GM12878 (cell line): ENCODE measurements around the gene ZDHHC14. TPM values are rescaled to one million over a fixed set of nuclear protein-coding genes. Genes with fewer than 3 reads are reported as not detected.

Source experiments
- ATAC-seq: fragments of 200-7000 bp; cut with Tn5 transposase; 3 replicates; pipeline ENCODE4 v1.9.1; 2020; ENCODE audit warnings: mild to moderate bottlenecking, moderate library complexity
- BruUV-seq: library from RNA; stranded (reverse); fragments of 400-500 nt; replicated peaks from 2 replicates; lab custom pipeline; 2021; lab: Mats Ljungman, UMichigan
- CTCF ChIA-PET: fragments of 300-600 bp; sonication (Branson Sonifier 250); formaldehyde crosslinking; extraction: SDS; loops from one replicate; lab custom pipeline; 2021; ENCODE audit warnings: inconsistent platforms; lab: Yijun Ruan, JAX
- POLR2A ChIA-PET: fragments of 350-600 bp; formaldehyde crosslinking; extraction: SDS; loops from one replicate; lab custom pipeline; 2021; ENCODE audit warnings: inconsistent platforms; lab: Charles Lee
- RAD21 ChIA-PET: fragments of 300-600 bp; sonication (Branson Sonifier 250); formaldehyde crosslinking; loops from one replicate; lab custom pipeline; 2023; ENCODE audit warnings: antibody characterized with exemption; ENCODE audit not compliant: unreplicated experiment; lab: Charles Lee
- SMC1A ChIA-PET: fragments of 300-600 bp; sonication (Branson Sonifier 250); formaldehyde crosslinking; loops from one replicate; lab custom pipeline; 2023; ENCODE audit not compliant: unreplicated experiment, uncharacterized antibody; lab: Charles Lee
- DNase-seq: peaks from one replicate; pipeline ENCODE4 v3.0.0-alpha.2; 2011; ENCODE audit warnings: low read depth, low spot score
- FAIRE-seq: peaks from 3 replicates; lab custom pipeline; 2011; peaks lifted over from hg19 to GRCh38; lab: Jason Lieb, UNC
- H2AFZ ChIP-seq: 2 replicates; pipeline ENCODE4 v1.6.0; 2011; ENCODE audit warnings: low read depth, low read length, control low read depth; ENCODE audit not compliant: control insufficient read depth
- H3K27ac ChIP-seq: 2 replicates; pipeline ENCODE4 v1.5.1; 2011; ENCODE audit warnings: control low read depth; ENCODE audit not compliant: control insufficient read depth, insufficient read depth
- H3K27me3 ChIP-seq, 2 experiments: replicated peaks in 1 of 2; 2 replicates each; pipeline versions ENCODE4 v1.6.0 to v1.6.1; 2011; ENCODE audit warnings: low read length in 1 of 2; ENCODE audit not compliant: control insufficient read depth in 2 of 2, insufficient read depth in 2 of 2
- H3K36me3 ChIP-seq, 2 experiments: 2 replicates each; pipeline ENCODE4 v1.5.1; 2011; ENCODE audit warnings: low read length in 1 of 2; ENCODE audit not compliant: control insufficient read depth in 2 of 2, insufficient read depth in 2 of 2
- H3K4me1 ChIP-seq: 2 replicates; pipeline ENCODE4 v1.6.1; 2011; ENCODE audit warnings: mild to moderate bottlenecking, low read length, moderate library complexity, mixed read lengths; ENCODE audit not compliant: control insufficient read depth, insufficient read depth
- H3K4me2 ChIP-seq: 2 replicates; pipeline ENCODE4 v1.6.0; 2011; ENCODE audit warnings: control low read depth; ENCODE audit not compliant: control insufficient read depth, insufficient read depth
- H3K4me3 ChIP-seq: fragments of 200-600 bp; sonication (generic); 2 replicates; pipeline ENCODE4 v1.5.1; 2016
- H3K79me2 ChIP-seq: 2 replicates; pipeline ENCODE4 v1.6.0; 2011; ENCODE audit warnings: low read length; ENCODE audit not compliant: control insufficient read depth, insufficient read depth
- H3K9ac ChIP-seq: 2 replicates; pipeline ENCODE4 v1.8.0; 2011; ENCODE audit warnings: low read length, control low read depth, mixed read lengths; ENCODE audit not compliant: control insufficient read depth, insufficient read depth
- H3K9me3 ChIP-seq: replicated peaks from 3 replicates; pipeline ENCODE4 v1.5.1; 2011; ENCODE audit warnings: mild to moderate bottlenecking, low read length; ENCODE audit not compliant: control insufficient read depth, insufficient read depth
- H4K20me1 ChIP-seq: 2 replicates; pipeline ENCODE4 v1.6.0; 2011; ENCODE audit not compliant: control insufficient read depth, insufficient read depth
- CREM ChIP-seq: IDR thresholded peaks from 2 replicates; pipeline ENCODE4 v1.6.1; 2014; ENCODE audit warnings: antibody characterized with exemption, low read depth
- EZH2 ChIP-seq: IDR thresholded peaks from 2 replicates; pipeline ENCODE4 v1.6.1; 2012; ENCODE audit warnings: low read depth, mild to moderate bottlenecking, control low read depth, inconsistent platforms, low read length, borderline replicate concordance; ENCODE audit not compliant: control insufficient read depth
- JUND ChIP-seq: IDR thresholded peaks from 2 replicates; pipeline ENCODE4 v1.6.1; 2012; ENCODE audit warnings: low read depth, mild to moderate bottlenecking, low read length, improper control_type of control experiment, moderate library complexity
- NR2C2 ChIP-seq: IDR thresholded peaks from 2 replicates; pipeline ENCODE4 v1.6.1; 2011; ENCODE audit warnings: borderline replicate concordance, low read depth; ENCODE audit not compliant: control insufficient read depth, insufficient read length
- ZBED1 ChIP-seq: IDR thresholded peaks from 2 replicates; pipeline ENCODE4 v1.6.1; 2016; ENCODE audit warnings: borderline replicate concordance
- ZNF274 ChIP-seq: IDR thresholded peaks from one replicate; pipeline ENCODE4 v1.8.0; 2011; ENCODE audit not compliant: insufficient read length, insufficient read depth
- WGBS: methylation state at CpG from one replicate; pipeline ENCODE4 v1.1.6; 2016; ENCODE audit warnings: low lambda C conversion rate; ENCODE audit not compliant: insufficient replicate concordance, insufficient coverage; ENCODE audit errors: missing lambda C conversion rate; 5-methylcytosine and 5-hydroxymethylcytosine counted together
- in situ Hi-C: fragments of 300-500 bp; cut with MboI; formaldehyde crosslinking; loops from 9 replicates; pipeline ENCODE4 v1.14.3; 2018; ENCODE audit warnings: mixed read lengths
- intact Hi-C: fragments of 100-400 bp; cut with micrococcal nuclease; formaldehyde crosslinking; loops from one replicate; pipeline ENCODE4 v1.14.2; 2022; ENCODE audit not compliant: unreplicated experiment
- polyA plus RNA-seq, 11 experiments: library from polyadenylated mRNA; depleted of rRNA in 4 of 11; unstranded in 6 of 11; stranded (reverse) in 5 of 11; fragments of >200 nt; fragmentation: Nextera tagmentation in 4 of 11; fragmentation: Illumina TruSeq in 1 of 11; extraction: Ambion mirVana in 4 of 11; extraction: Trizol in 1 of 11; gene quantifications; 1 replicate in 1 of 11; 2 replicates in 10 of 11; pipeline versions ENCODE4 v1.2.1 to v1.2.3, GENCODE V29; 2011 to 2016; ENCODE audit warnings: inconsistent platforms in 2 of 11, missing spikeins in 2 of 11, low read depth in 1 of 11
- total RNA-seq, 4 experiments: library from RNA; depleted of rRNA in 3 of 4; stranded (reverse); fragments of >200 nt in 3 of 4; fragmentation: Illumina TruSeq in 1 of 4; extraction: Trizol in 1 of 4; gene quantifications; 2 replicates each; pipeline versions ENCODE4 v1.2.1 to v1.2.3, GENCODE V29; 2013 to 2021
- TF ChIP-seq, protein P1 (sequence below): IDR thresholded peaks from 2 replicates; pipeline ENCODE4 v1.6.1; 2012; ENCODE audit warnings: low read depth, low read length, improper control_type of control experiment
- TF ChIP-seq, protein P2 (sequence below): fragments of 450-650 bp; conservative IDR thresholded peaks from 2 replicates; pipeline ENCODE4 v1.6.1; 2017; ENCODE audit warnings: mild to moderate bottlenecking, moderate library complexity
- TF ChIP-seq, protein P3 (sequence below), 3 experiments: IDR thresholded peaks in 2 of 3; conservative IDR thresholded peaks in 1 of 3; 2 replicates each; pipeline ENCODE4 v1.5.1; 2011; ENCODE audit warnings: low read depth in 3 of 3, low read length in 3 of 3, mild to moderate bottlenecking in 3 of 3, control low read depth in 2 of 3, moderate library complexity in 2 of 3, inconsistent platforms in 1 of 3, mixed read lengths in 1 of 3; ENCODE audit not compliant: control insufficient read depth in 2 of 3, insufficient read depth in 1 of 3; ENCODE audit errors: extremely low read depth in 1 of 3
- TF ChIP-seq, protein P4 (sequence below): IDR thresholded peaks from 2 replicates; pipeline ENCODE4 v1.6.1; 2011; ENCODE audit warnings: borderline replicate concordance, low read depth, mild to moderate bottlenecking, moderate library complexity, mixed read lengths, low read length; ENCODE audit not compliant: insufficient read depth; ENCODE audit errors: extremely low read length
- TF ChIP-seq, protein P5 (sequence below): IDR thresholded peaks from 2 replicates; pipeline ENCODE4 v1.6.1; 2011; ENCODE audit warnings: low read depth, low read length, improper control_type of control experiment, borderline replicate concordance
- TF ChIP-seq, protein P6 (sequence below): fragments of 450-650 bp; IDR thresholded peaks from 2 replicates; pipeline ENCODE4 v1.6.1; 2018; ENCODE audit warnings: borderline replicate concordance, mild to moderate bottlenecking; ENCODE audit not compliant: partially characterized antibody

Gene ZDHHC14
- total and polyA plus RNA-seq, 10 of the 15 experiments (the other 5 are each of a cell fraction or from before 2014, with no cell fraction given): 0.15 to 16.0 (median 0.76) TPM; not detected in 1

DNA sequence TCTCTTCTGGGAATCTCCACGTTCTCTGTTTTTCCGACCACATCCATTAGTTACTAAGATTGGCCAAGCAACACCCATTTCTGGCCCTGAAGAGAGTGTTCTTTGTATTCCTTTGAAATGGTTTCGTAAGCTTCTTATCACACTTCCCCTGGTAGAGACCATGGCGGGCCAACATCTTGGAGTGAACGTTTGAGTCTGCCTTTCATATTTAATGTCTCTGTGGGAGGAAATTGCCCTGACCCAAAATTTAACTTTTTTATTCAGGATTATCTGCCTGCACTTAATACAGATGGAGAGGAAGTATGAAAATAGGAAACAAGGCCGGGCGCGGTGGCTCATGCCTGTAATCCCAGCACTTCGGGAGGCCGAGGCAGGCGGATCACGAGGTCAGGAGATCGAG, 265.0 kb downstream of the ZDHHC14 start:
- no peaks in the 10 kb centered on the region for H3K4me1 ChIP-seq
- BruUV-seq: no TSS peak
- no peaks in the 10 kb centered on the region; the same call in 2 of the 3 replicates for H3K9me3 ChIP-seq
- intact Hi-C loops: no loop called here
- ChIA-PET POLR2A (no interaction called here), RAD21 (no interaction called here), CTCF (no interaction called here), SMC1A (interaction anchor here (0.6 to 0.9 kb wide), 2 partner anchors 20 to 322 kb away, joined by 3 read pairs; no protein-coding TSS in a partner anchor)
- H3K9ac ChIP-seq: no peak overlapping the region
- in situ Hi-C loops: no loop called here
- no peaks in the 10 kb centered on the region for H4K20me1 ChIP-seq
- no peak overlapping the region for H2AFZ ChIP-seq
- H3K36me3 ChIP-seq: no peaks in the 10 kb centered on the region; a peak in 1 of 4 replicates
- FAIRE-seq (no peak), ATAC-seq (no peak), DNase-seq (no peak)
- H3K79me2 ChIP-seq: no peaks in the 10 kb centered on the region
- H3K27ac ChIP-seq: no peak overlapping the region
- 83% methylated on average over 13 of the region's 13 CpGs for WGBS
- no peaks in the 10 kb centered on the region for H3K27me3 ChIP-seq
- no peak overlapping the region for H3K4me2 ChIP-seq
- H3K4me3 ChIP-seq: no peak overlapping the region
- TF ChIP-seq, protein P1, sequence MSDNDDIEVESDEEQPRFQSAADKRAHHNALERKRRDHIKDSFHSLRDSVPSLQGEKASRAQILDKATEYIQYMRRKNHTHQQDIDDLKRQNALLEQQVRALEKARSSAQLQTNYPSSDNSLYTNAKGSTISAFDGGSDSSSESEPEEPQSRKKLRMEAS: no peak
- TF ChIP-seq, protein P2, sequence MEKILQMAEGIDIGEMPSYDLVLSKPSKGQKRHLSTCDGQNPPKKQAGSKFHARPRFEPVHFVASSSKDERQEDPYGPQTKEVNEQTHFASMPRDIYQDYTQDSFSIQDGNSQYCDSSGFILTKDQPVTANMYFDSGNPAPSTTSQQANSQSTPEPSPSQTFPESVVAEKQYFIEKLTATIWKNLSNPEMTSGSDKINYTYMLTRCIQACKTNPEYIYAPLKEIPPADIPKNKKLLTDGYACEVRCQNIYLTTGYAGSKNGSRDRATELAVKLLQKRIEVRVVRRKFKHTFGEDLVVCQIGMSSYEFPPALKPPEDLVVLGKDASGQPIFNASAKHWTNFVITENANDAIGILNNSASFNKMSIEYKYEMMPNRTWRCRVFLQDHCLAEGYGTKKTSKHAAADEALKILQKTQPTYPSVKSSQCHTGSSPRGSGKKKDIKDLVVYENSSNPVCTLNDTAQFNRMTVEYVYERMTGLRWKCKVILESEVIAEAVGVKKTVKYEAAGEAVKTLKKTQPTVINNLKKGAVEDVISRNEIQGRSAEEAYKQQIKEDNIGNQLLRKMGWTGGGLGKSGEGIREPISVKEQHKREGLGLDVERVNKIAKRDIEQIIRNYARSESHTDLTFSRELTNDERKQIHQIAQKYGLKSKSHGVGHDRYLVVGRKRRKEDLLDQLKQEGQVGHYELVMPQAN: no peak
- TF ChIP-seq NR2C2 (no peak), ZNF274 (no peak), JUND (no peak), CREM (no peak), ZBED1 (no peak), EZH2 (no peak)
- TF ChIP-seq, protein P3, sequence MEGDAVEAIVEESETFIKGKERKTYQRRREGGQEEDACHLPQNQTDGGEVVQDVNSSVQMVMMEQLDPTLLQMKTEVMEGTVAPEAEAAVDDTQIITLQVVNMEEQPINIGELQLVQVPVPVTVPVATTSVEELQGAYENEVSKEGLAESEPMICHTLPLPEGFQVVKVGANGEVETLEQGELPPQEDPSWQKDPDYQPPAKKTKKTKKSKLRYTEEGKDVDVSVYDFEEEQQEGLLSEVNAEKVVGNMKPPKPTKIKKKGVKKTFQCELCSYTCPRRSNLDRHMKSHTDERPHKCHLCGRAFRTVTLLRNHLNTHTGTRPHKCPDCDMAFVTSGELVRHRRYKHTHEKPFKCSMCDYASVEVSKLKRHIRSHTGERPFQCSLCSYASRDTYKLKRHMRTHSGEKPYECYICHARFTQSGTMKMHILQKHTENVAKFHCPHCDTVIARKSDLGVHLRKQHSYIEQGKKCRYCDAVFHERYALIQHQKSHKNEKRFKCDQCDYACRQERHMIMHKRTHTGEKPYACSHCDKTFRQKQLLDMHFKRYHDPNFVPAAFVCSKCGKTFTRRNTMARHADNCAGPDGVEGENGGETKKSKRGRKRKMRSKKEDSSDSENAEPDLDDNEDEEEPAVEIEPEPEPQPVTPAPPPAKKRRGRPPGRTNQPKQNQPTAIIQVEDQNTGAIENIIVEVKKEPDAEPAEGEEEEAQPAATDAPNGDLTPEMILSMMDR (IDR thresholded peaks at IDR 0.05 in 2 of 3, conservative IDR thresholded peaks at IDR 0.05 in 1 of 3; ENCODE audit: control insufficient read depth in 2 of 3, extremely low read depth in 1 of 3, insufficient read depth in 1 of 3, low read depth in 3 of 3, low read length in 3 of 3): no peak
- TF ChIP-seq, protein P4, sequence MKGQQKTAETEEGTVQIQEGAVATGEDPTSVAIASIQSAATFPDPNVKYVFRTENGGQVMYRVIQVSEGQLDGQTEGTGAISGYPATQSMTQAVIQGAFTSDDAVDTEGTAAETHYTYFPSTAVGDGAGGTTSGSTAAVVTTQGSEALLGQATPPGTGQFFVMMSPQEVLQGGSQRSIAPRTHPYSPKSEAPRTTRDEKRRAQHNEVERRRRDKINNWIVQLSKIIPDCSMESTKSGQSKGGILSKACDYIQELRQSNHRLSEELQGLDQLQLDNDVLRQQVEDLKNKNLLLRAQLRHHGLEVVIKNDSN: no peak
- TF ChIP-seq, protein P5, sequence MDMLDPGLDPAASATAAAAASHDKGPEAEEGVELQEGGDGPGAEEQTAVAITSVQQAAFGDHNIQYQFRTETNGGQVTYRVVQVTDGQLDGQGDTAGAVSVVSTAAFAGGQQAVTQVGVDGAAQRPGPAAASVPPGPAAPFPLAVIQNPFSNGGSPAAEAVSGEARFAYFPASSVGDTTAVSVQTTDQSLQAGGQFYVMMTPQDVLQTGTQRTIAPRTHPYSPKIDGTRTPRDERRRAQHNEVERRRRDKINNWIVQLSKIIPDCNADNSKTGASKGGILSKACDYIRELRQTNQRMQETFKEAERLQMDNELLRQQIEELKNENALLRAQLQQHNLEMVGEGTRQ: no peak
- TF ChIP-seq, protein P6, sequence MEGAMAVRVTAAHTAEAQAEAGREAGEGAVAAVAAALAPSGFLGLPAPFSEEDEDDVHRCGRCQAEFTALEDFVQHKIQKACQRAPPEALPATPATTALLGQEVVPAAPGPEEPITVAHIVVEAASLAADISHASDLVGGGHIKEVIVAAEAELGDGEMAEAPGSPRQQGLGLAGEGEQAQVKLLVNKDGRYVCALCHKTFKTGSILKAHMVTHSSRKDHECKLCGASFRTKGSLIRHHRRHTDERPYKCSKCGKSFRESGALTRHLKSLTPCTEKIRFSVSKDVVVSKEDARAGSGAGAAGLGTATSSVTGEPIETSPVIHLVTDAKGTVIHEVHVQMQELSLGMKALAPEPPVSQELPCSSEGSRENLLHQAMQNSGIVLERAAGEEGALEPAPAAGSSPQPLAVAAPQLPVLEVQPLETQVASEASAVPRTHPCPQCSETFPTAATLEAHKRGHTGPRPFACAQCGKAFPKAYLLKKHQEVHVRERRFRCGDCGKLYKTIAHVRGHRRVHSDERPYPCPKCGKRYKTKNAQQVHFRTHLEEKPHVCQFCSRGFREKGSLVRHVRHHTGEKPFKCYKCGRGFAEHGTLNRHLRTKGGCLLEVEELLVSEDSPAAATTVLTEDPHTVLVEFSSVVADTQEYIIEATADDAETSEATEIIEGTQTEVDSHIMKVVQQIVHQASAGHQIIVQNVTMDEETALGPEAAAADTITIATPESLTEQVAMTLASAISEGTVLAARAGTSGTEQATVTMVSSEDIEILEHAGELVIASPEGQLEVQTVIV: no peak
